K562 (cell line): Measurements from ENCODE around the gene YAF2. TPM values are rescaled to one million over a fixed set of nuclear protein-coding genes. Genes with fewer than 3 reads are reported as not detected.

ENCODE experiments used
- ATAC-seq: fragments of 200-7000 bp; cut with Tn5 transposase; 3 replicates; pipeline ENCODE4 v1.9.1; 2020; ENCODE audit warnings: moderate library complexity
- BruUV-seq: library from RNA; stranded (reverse); fragments of 400-500 nt; replicated peaks from 2 replicates; lab custom pipeline; 2021; lab: Mats Ljungman, UMichigan
- CTCF ChIA-PET: fragments of 300-600 bp; formaldehyde crosslinking; extraction: SDS; loops from one replicate; lab custom pipeline; 2021; ENCODE audit warnings: low intra/inter-chr PET ratio; lab: Yijun Ruan, JAX
- POLR2A ChIA-PET: fragments of 300-600, 350-650 bp; sonication (Branson Sonifier 250); formaldehyde crosslinking; extraction: SDS; loops from one replicate; lab custom pipeline; 2021; ENCODE audit warnings: antibody characterized with exemption, inconsistent platforms; lab: Yijun Ruan, JAX
- DNase-seq, 4 experiments: peaks; one replicate each; pipeline versions ENCODE4 v3.0.0 to v3.0.0-alpha.2; 2011 to 2018; ENCODE audit warnings: low spot score in 3 of 4, mixed read lengths in 3 of 4; ENCODE audit errors: extremely low read depth in 1 of 4
- FAIRE-seq: peaks from 2 replicates; lab custom pipeline; 2011; peaks lifted over from hg19 to GRCh38; lab: Jason Lieb, UNC
- H2AFZ ChIP-seq: 2 replicates; pipeline ENCODE4 v1.6.0; 2011; ENCODE audit warnings: low read depth, low read length, control low read depth, inconsistent platforms
- H3K27ac ChIP-seq: fragments of 200-600 bp; 3 replicates; pipeline ENCODE4 v1.8.0; 2011; ENCODE audit warnings: low read depth, mild to moderate bottlenecking, control low read depth, inconsistent platforms, low read length, moderate library complexity, mixed read lengths; ENCODE audit errors: extremely low read depth
- H3K27me3 ChIP-seq, 2 experiments: fragments of 300-600 bp in 1 of 2; 2 replicates in 1 of 2; 3 replicates in 1 of 2; pipeline versions ENCODE4 v1.6.0 to v1.8.0; 2011; ENCODE audit warnings: inconsistent platforms in 2 of 2, low read length in 2 of 2, mild to moderate bottlenecking in 1 of 2, mixed read lengths in 1 of 2, moderate library complexity in 1 of 2; ENCODE audit not compliant: control insufficient read depth in 2 of 2, insufficient read depth in 2 of 2
- H3K36me3 ChIP-seq: fragments of 300-600 bp; 3 replicates; pipeline ENCODE4 v1.8.0; 2011; ENCODE audit warnings: mild to moderate bottlenecking, low read length, inconsistent platforms; ENCODE audit not compliant: control insufficient read depth, insufficient read depth
- H3K4me1 ChIP-seq, 2 experiments: fragments of 200-600 bp in 1 of 2; replicated peaks in 1 of 2; 2 replicates in 1 of 2; 3 replicates in 1 of 2; pipeline versions ENCODE4 v1.5.1 to v1.8.0; 2011; ENCODE audit warnings: inconsistent platforms in 2 of 2, low read length in 2 of 2, mild to moderate bottlenecking in 1 of 2, mixed read lengths in 1 of 2, moderate library complexity in 1 of 2; ENCODE audit not compliant: control insufficient read depth in 2 of 2, insufficient read depth in 2 of 2
- H3K4me2 ChIP-seq: 2 replicates; pipeline ENCODE4 v1.6.1; 2011; ENCODE audit warnings: low read length, control low read depth, inconsistent platforms, mixed read lengths; ENCODE audit not compliant: insufficient read depth
- H3K4me3 ChIP-seq: fragments of 200-600 bp; sonication (generic), shearing (Covaris generic); 2 replicates; pipeline ENCODE4 v1.5.1; 2016; ENCODE audit warnings: control low read depth, inconsistent platforms
- H3K79me2 ChIP-seq: fragments of 200-600 bp; 3 replicates; pipeline ENCODE4 v1.8.0; 2011; ENCODE audit warnings: low read length, inconsistent platforms; ENCODE audit not compliant: control insufficient read depth, insufficient read depth
- H3K9ac ChIP-seq, 2 experiments: 2 replicates each; pipeline versions ENCODE4 v1.6.0 to v1.6.1; 2011; ENCODE audit warnings: low read depth in 2 of 2, low read length in 2 of 2, control low read depth in 1 of 2, inconsistent platforms in 1 of 2, mild to moderate bottlenecking in 1 of 2, mixed read lengths in 1 of 2; ENCODE audit not compliant: insufficient read depth in 1 of 2
- H3K9me1 ChIP-seq: one replicate; pipeline ENCODE4 v1.6.0; 2011; ENCODE audit warnings: inconsistent platforms, mild to moderate bottlenecking, low read length, moderate library complexity; ENCODE audit not compliant: control insufficient read depth, insufficient read depth
- H3K9me3 ChIP-seq: replicated peaks from 2 replicates; pipeline ENCODE4 v1.5.1; 2011; ENCODE audit warnings: low read depth, low read length, inconsistent platforms; ENCODE audit not compliant: control insufficient read depth, insufficient read depth
- H4K20me1 ChIP-seq: replicated peaks from 2 replicates; pipeline ENCODE4 v1.6.1; 2011; ENCODE audit warnings: low read length, inconsistent platforms, mixed read lengths; ENCODE audit not compliant: control insufficient read depth, insufficient read depth
- CBX2 ChIP-seq: fragments of 200-600 bp; sonication (generic); IDR thresholded peaks from one replicate; pipeline ENCODE4 v1.6.1; 2012; ENCODE audit warnings: mild to moderate bottlenecking, low read length, inconsistent platforms; ENCODE audit not compliant: insufficient read depth, poor library complexity, severe bottlenecking
- CREB3 ChIP-seq: fragments of 450-650 bp; conservative IDR thresholded peaks from 2 replicates; pipeline ENCODE4 v1.6.1; 2016; ENCODE audit warnings: missing genetic modification characterization, low read depth, mild to moderate bottlenecking, missing compliant biosample characterization, moderate library complexity
- FOXJ2 ChIP-seq: fragments of 200-800 bp; sonication (Bioruptor generic); IDR thresholded peaks from 2 replicates; pipeline ENCODE4 v1.6.1; 2016; ENCODE audit warnings: missing genetic modification characterization, missing compliant biosample characterization
- MGA ChIP-seq: fragments of 450-650 bp; IDR thresholded peaks from 2 replicates; pipeline ENCODE4 v1.6.1; 2016; ENCODE audit warnings: mild to moderate bottlenecking, moderate library complexity
- NCOA6 ChIP-seq: fragments of 450-650 bp; IDR thresholded peaks from 2 replicates; pipeline ENCODE4 v1.6.1; 2017; ENCODE audit warnings: mild to moderate bottlenecking
- NFIC ChIP-seq: fragments of 450-650 bp; IDR thresholded peaks from 2 replicates; pipeline ENCODE4 v1.6.1; 2017; ENCODE audit warnings: mild to moderate bottlenecking, inconsistent platforms
- in situ Hi-C: fragments of 300-500 bp; cut with MboI; formaldehyde crosslinking; loops from 4 replicates; pipeline ENCODE4 v1.15.0; 2018; ENCODE audit warnings: inconsistent platforms, mixed read lengths
- intact Hi-C: fragments of 100-400 bp; cut with micrococcal nuclease; formaldehyde crosslinking; loops from 2 replicates; pipeline ENCODE4 v1.14.2; 2022
- polyA plus RNA-seq, 8 experiments: library from polyadenylated mRNA; depleted of rRNA in 4 of 8; stranded (reverse) in 5 of 8; unstranded in 3 of 8; fragments of >200 nt; fragmentation: Nextera tagmentation in 2 of 8; fragmentation: Illumina TruSeq in 1 of 8; extraction: Ambion mirVana in 2 of 8; extraction: Trizol in 1 of 8; gene quantifications; 2 replicates each; pipeline versions ENCODE4 v1.2.1 to v1.2.3, GENCODE V29; 2011 to 2014; ENCODE audit warnings: inconsistent platforms in 1 of 8, missing spikeins in 1 of 8
- total RNA-seq, 7 experiments: library from RNA; depleted of rRNA in 6 of 7; stranded (reverse); fragments of >200 nt in 6 of 7; fragmentation: Illumina TruSeq in 2 of 7; extraction: Trizol in 2 of 7; gene quantifications; 2 replicates each; pipeline versions ENCODE4 v1.2.1 to v1.2.3, GENCODE V29; 2011 to 2021; ENCODE audit warnings: low replicate concordance in 1 of 7

The YAF2 gene
- total and polyA plus RNA-seq, 9 of the 15 experiments (the other 6 are each of a cell fraction or from before 2014, with no cell fraction given) = 10.6 to 26.4 (median 21.3) TPM

GRCh38 chr12:42174978-42175377 lies 63.1 kb downstream of the YAF2 start (continued):
- no peak for TF ChIP-seq NFIC

DNA sequence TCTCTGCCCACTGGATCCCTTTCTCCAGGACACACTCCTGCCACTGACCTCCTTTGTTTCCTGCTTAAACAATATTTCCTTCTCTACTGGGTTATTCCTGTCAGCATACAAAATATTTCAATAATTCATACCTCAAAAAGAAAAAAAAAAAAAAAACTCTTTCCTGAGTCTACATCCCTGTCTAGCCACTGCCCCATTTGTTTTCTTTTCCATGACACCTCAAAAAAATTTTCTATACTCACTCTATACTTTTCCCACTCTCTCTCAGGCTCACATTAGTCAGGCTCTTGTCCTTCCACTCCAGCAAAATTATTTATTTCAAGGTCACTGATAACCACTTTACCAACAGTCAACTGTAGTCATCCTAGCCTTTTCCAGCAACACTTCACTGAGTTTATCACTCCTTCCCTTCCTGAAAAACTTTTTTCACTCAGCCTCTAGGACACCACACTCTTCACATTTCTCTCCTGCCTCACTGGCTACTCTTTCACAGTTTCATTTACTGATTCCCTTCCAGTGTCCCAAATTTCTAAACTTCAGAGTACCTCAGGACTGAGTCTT lies 64.0 kb downstream of the YAF2 start:
- 0 out of 5 replicates have a peak, but pooled peaks cover 0 to 3% of the 10 kb centered on the region in 2 experiments for H3K4me1 ChIP-seq
- H2AFZ ChIP-seq = no peak overlapping the region
- no peaks in the 10 kb centered on the region for H4K20me1 ChIP-seq
- no peaks in the 10 kb centered on the region for H3K9me3 ChIP-seq
- ChIA-PET POLR2A (no interaction called here), CTCF (no interaction called here)
- H3K4me3 ChIP-seq = no peak overlapping the region
- no peaks in the 10 kb centered on the region for H3K79me2 ChIP-seq
- ATAC-seq (no peak), FAIRE-seq (peak; percentile 26), DNase-seq (no peak)
- no TSS peak for BruUV-seq
- H3K27me3 ChIP-seq = no peaks in the 10 kb centered on the region
- no peaks in the 10 kb centered on the region for H3K36me3 ChIP-seq
- no peaks in the 10 kb centered on the region for H3K9me1 ChIP-seq
- intact Hi-C loops (no loop called here), in situ Hi-C loops (no loop called here)
- no peak overlapping the region for H3K27ac ChIP-seq
- no peak overlapping the region for H3K4me2 ChIP-seq
- no peak overlapping the region for H3K9ac ChIP-seq
- TF ChIP-seq NCOA6 (no peak), CREB3 (tag) (no peak), FOXJ2 (tag) (no peak), MGA (no peak), CBX2 (no peak)
